GM19397 (cell line): ENCODE measurements around the gene TSC22D1.

Source experiments
- ATAC-seq: cut with Tn5 transposase; IDR thresholded peaks from one replicate; pipeline ENCODE4 v1.9.1; 2021; ENCODE audit warnings: mild to moderate bottlenecking, moderate library complexity; ENCODE audit not compliant: unreplicated experiment

TSC22D1 gene

GRCh38 chr13:44455769-44456168 is 120.4 kb downstream of the TSC22D1 start:
- no peak for ATAC-seq

DNA sequence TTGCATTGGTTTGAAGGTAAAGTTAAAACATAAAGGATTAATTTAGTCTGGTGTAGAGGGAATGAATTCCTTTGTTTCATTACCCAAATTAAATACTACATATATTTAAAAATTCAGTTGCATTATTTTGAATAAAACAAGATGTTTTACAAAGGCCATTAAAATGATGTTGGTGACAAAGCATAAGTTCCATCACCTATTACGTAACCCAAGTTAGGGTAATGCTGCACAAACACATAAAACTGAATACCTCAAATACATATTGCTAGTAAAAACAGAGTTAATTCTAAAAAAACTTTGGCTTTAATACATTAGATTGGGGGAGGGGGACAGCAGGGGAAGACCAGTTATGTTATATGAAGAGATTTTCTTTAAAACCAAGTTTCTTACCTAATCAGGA is 122.2 kb downstream of the TSC22D1 start:
- no peak for ATAC-seq

DNA sequence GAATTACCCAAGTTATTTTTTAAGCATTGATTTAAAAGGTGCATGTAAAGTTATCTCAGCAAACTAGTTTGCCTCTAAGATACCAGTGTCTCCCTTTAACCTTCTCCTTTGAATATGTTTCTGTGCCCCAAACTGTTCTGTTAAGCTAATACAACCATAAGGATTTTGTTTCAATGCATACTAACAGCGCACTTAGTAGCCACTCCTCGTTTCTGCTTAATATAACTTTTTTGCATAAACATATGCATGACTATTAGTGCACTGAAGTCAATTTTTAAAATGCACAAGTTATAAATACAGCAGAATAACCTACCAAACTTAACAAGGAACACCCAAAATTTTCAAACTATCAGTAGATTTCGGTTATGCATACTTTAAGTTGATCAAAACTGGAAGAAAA is 123.1 kb downstream of the TSC22D1 start:
- no peak for ATAC-seq

- no peak for ATAC-seq
Observed at GRCh38 chr13:44452418-44452817, 123.7 kb downstream of the TSC22D1 start.

GRCh38 chr13:44451651-44452050 is 124.5 kb downstream of the TSC22D1 start:
- no peak for ATAC-seq

DNA sequence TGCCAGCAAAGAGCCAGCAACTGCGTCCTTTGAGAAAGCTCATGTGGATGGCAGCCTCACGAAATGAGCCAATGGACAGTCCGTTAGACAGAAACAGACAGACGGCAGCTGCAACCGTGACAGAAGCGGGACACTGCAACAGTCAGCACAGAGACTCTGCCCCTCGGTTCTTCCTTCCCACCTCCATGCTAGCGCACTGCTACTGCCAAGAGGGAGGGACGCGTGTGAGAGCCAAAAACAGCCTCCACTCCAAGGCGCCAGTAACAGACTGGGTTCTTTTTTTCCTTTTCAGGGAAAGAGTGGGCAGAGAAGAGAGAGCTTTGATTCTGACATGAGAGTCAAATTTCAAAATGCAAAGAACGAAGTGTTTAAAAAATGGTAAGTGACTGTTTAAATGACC is 125.0 kb downstream of the TSC22D1 start:
- no peak for ATAC-seq

DNA sequence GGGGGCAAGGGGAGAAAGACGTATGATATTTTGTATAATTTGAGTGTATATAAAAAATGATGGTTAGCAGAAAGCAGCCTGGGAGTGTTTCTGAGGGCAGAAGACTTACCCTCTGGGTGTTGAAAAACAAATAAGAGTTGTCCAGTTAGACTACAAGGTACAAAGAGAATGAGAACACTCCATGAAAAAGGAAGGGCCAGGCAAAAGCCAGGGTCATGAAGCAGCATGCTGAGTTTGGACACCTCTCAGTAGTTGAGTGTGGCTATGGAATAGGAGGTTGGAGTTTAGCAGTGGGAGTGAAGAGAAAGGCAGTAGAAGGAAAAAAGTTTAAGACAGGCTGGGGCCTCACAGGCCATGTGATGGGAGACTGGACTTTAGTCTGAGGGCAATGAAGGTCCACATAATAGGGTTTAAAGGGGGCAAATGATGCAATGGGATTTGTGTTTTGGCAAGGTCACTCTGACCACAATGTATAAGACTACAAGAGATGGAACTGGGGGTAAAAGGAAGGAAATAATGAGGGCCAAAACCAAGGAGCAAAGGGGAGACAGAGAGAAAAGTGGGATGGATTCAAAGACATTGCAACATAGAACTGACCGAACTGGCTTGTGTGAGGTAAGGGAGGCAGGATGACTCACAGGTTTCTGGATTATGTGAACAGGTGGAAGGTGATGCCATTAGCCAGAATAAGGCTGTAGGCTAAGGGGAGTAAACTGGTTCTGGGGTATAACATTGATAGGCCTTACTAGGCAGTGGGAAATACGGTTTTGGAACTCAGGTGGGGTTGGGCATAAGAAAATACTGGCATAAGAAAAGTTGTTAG is 125.9 kb downstream of the TSC22D1 start:
- ATAC-seq, result no peak

DNA sequence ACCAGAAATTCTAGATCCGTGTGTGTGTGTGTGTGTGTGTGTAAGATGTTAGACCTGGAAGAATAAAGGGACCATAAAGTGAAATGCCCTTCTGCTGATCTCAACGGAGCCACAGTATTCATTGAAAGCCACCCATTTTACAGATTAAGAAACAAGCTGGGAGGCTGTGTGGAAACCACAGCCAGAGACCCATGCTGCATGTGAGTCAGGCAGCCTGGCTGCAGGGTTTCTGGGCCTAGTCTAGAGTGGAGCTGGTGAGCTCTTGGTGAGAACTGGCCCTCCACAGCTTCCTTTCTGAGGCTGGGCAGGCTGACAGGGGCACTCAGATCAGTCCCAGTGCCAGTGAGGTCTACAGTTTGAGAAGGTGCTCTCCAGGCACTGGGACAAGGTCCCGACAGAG is 127.3 kb downstream of the TSC22D1 start:
- no peak for ATAC-seq

DNA sequence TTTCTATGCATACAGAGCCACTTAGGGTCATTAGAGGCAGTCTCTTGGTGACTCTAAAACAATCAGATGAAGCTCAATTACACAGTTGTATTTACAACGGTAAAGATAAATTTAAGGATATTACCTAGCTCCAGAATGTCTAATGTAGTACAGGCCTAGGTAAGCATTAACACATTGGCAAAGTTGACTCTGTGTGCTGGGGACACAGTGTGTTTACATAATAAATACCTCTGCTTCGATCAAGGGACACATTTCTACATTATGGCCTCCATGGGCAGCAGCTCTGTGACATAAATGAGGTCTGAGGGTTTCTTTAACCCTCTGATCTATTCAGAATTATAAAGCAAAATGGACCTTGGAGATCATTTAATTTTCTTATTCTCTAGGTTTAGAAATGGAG is 127.8 kb downstream of the TSC22D1 start:
- ATAC-seq, result no peak

DNA sequence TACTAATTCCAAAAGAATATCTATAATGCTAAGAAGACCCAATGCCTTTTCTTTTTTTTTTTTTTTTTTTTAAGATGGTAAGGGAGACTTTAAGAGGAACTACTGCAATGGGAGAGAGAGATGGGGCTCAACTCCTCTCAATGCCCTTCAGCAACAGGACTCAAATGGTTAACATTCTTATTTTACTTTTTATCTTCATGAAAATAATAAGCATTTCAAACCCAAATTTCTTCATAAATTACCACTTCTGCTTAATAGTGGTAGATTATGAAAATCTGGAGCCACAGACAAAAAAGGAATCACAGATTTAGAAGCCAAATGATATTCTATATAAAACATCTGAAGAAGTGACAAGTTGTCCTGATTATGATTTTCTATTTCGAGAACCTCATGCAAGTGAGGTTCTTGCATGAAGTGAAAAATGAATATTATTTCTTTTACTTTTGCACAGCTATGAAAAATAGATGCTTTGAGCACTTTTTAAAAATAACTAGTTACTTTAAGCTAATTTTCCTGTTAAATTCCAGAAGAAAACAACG is 128.3 kb downstream of the TSC22D1 start:
- ATAC-seq, result no peak

DNA sequence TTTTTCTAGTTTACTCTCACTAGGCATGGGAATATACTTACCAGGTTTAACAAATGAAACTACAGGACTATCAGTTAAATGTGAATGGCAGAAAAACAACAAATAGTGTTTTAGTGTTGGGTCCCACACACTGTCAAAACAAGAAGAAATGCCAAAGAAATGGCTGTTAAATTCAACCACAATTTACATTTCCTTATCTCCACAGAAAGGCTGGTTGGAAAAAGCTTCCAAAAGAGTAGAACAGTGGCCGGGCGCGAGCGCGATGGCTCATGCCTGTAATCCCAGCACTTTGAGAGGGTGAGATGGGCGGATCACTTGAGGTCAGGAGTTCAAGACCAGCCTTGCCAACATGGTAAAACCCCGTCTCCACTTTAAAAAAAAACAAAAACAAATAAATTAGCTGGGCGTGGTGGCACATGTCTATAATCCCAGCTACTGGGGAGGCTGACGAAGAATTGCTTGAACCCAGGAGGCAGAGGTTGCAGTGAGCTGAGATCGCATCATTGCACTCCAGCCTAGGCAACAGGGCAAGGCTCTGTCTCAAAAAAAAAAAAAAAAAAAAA is 136.0 kb downstream of the TSC22D1 start:
- no peak for ATAC-seq

- ATAC-seq, result no peak
Observed at GRCh38 chr13:44439452-44440024, 136.6 kb downstream of the TSC22D1 start.

GRCh38 chr13:44438234-44438579 is 137.9 kb downstream of the TSC22D1 start:
- no peak for ATAC-seq

GRCh38 chr13:44437356-44438233 is 138.5 kb downstream of the TSC22D1 start:
- no peak for ATAC-seq

DNA sequence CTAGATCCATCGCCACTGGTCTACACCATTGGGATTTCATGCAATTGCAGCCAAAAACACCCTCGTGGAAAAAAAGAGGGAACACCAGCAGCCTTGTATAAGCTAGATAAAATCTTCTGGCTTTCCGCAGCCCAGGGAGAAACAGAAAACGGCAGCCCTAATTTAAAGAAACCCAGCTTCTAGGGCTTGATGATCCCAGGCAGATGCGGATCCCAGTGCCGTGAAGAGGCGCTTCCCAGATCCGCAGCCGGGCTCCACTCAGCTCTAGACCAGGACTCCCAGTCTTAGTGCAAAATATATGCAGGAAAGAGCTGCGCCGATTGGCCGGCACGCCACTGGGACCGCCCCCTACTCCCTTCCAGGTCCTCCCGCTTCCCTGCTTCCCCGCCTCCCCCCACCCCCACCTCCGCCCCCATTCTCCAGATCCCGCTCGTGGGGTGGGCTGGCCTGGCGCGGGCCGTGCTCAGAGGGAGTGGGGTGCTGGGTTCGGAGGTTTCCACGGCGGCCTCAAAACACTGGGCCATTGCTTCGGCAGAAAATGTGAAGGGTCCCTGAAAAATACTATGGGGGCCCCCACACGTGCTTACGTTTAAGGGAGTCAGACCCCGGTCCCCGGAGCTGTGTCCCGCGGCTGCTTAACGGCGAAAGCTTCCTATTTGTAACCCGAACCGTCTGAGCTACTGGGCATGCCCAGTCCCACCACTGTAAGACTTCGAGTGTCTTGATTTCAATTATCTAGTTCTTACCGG is 139.4 kb downstream of the TSC22D1 start:
- ATAC-seq, result no peak

GRCh38 chr13:44435919-44436510 is 140.1 kb downstream of the TSC22D1 start:
- no peak for ATAC-seq

DNA sequence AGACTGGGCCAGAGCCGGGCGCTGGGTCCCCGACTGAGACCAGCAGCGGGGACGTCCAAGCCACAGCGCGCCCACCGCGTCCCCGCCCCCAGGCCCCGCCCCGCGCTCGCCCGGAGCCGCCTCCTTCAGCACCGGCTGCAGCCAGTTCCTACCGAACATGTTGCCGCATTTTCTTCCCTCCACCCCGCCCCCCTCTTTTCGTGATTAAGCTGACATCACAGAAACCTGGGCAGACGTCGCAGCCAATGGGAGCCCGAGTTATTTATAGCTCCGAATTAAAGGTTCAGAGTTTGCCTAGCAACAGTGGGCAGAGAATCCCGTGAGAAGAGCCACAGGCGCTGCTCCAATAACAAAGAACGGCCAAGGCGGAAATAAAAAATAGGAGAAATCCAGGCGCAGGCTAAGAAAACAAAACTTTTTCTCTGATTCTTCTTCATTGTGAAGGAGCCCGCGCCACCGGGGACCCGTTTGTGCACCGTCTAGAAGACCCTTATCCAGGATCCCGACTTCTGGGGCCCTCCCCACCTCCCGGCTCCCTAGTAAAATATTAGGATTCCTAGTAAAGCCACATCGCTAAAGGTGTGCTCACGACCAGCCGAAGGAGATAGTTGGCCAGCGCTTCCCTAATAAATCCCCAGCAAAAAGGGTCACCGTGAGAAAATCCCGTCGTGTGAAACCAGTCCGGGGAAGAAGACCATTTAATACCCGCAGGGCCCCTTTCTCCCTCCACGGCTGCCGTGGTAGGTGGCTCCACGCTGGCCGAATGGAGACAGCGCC is 140.8 kb downstream of the TSC22D1 start:
- ATAC-seq, result peak; percentile 88

- no peak for ATAC-seq
Observed at GRCh38 chr13:44434766-44435141, 141.4 kb downstream of the TSC22D1 start.
